NB4 (cell line): ENCODE measurements around the gene STARD3NL.
A peak's percentile ranks its signal among the peaks of the same experiment; 100 is the strongest.

Experiments used
- DNase-seq: peaks from one replicate; pipeline ENCODE4 v3.0.0; 2010; ENCODE audit warnings: low read depth
- H3K4me3 ChIP-seq: one replicate; pipeline ENCODE4 v1.5.1; 2011; ENCODE audit warnings: mild to moderate bottlenecking, low read depth, low read length, moderate library complexity
- MAX ChIP-seq: IDR thresholded peaks from 2 replicates; pipeline ENCODE4 v1.6.1; 2011; ENCODE audit warnings: low read depth, low read length
- MYC ChIP-seq: IDR thresholded peaks from 2 replicates; pipeline ENCODE4 v1.6.1; 2011; ENCODE audit warnings: low read depth, low read length
- POLR2A ChIP-seq: IDR thresholded peaks from 2 replicates; pipeline ENCODE4 v1.6.1; 2011; ENCODE audit warnings: mild to moderate bottlenecking; ENCODE audit not compliant: insufficient read length; ENCODE audit errors: extremely low read depth
- TF ChIP-seq, protein P1 (sequence below): IDR thresholded peaks from one replicate; pipeline ENCODE4 v1.5.1; 2012; ENCODE audit warnings: low read depth, low read length

The STARD3NL gene

GRCh38 chr7:38276096-38276877, 98.2 kb downstream of the STARD3NL start:
- peak overlapping the region; percentile 71 for H3K4me3 ChIP-seq
- DNase-seq, result peak; percentile 78
- TF ChIP-seq POLR2A (peak; percentile 20), MAX (no peak), MYC (0 out of 2 replicates have a peak, but pooled peaks have one; percentile 13)
- TF ChIP-seq, protein P1, sequence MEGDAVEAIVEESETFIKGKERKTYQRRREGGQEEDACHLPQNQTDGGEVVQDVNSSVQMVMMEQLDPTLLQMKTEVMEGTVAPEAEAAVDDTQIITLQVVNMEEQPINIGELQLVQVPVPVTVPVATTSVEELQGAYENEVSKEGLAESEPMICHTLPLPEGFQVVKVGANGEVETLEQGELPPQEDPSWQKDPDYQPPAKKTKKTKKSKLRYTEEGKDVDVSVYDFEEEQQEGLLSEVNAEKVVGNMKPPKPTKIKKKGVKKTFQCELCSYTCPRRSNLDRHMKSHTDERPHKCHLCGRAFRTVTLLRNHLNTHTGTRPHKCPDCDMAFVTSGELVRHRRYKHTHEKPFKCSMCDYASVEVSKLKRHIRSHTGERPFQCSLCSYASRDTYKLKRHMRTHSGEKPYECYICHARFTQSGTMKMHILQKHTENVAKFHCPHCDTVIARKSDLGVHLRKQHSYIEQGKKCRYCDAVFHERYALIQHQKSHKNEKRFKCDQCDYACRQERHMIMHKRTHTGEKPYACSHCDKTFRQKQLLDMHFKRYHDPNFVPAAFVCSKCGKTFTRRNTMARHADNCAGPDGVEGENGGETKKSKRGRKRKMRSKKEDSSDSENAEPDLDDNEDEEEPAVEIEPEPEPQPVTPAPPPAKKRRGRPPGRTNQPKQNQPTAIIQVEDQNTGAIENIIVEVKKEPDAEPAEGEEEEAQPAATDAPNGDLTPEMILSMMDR, result no peak

- H3K4me3 ChIP-seq, result no peak overlapping the region
- no peak for DNase-seq
- no peak for TF ChIP-seq MYC
- no peak for TF ChIP-seq POLR2A
- TF ChIP-seq, protein P1, result no peak
- TF ChIP-seq MAX, result no peak
Observed at GRCh38 chr7:38280000-38280399, 102.0 kb downstream of the STARD3NL start.
